Prostate gland (tissue), 2 donors: ENCODE measurements around the gene CDT1. TPM values are rescaled to one million over a fixed set of nuclear protein-coding genes. Genes with fewer than 3 reads are reported as not detected.
"Not testable (repeated sequence)": the region's sequence is repeated elsewhere in the genome, so short reads cannot be mapped to it uniquely, and the experiment has no call there.

ENCODE experiments used
- DNase-seq: peaks from one replicate; pipeline ENCODE4 v3.0.0-alpha.2; 2019; ENCODE audit warnings: low spot score
- H3K27ac ChIP-seq, 2 donors: fragments of 200-600 bp; sonication (generic); 2 replicates each; pipeline ENCODE4 v1.5.1; 2017 to 2019
- H3K27me3 ChIP-seq: fragments of 200-600 bp; sonication (generic); replicated peaks from 2 replicates; pipeline ENCODE4 v1.5.1; 2019; ENCODE audit not compliant: insufficient read depth
- H3K36me3 ChIP-seq, 2 donors: fragments of 200-600 bp; sonication (generic); 1 replicate in 1 of 2; 2 replicates in 1 of 2; pipeline versions ENCODE4 v1.5.1 to v1.8.1; 2017 to 2019
- H3K4me1 ChIP-seq: fragments of 200-600 bp; sonication (generic); replicated peaks from 2 replicates; pipeline ENCODE4 v1.5.1; 2019
- H3K4me3 ChIP-seq, 2 donors: fragments of 200-600 bp; sonication (generic); 2 replicates each; pipeline ENCODE4 v1.5.1; 2017 to 2019
- H3K9me3 ChIP-seq: fragments of 200-600 bp; sonication (generic); 2 replicates; pipeline ENCODE4 v1.5.1; 2017
- POLR2A ChIP-seq: fragments of 450-650 bp; IDR thresholded peaks from one replicate; pipeline ENCODE4 v1.6.1; 2016; ENCODE audit warnings: antibody characterized with exemption, mild to moderate bottlenecking
- POLR2AphosphoS5 ChIP-seq: sonication (generic); formaldehyde crosslinking; IDR thresholded peaks from one replicate; pipeline ENCODE4 v1.6.1; 2017; ENCODE audit warnings: antibody characterized with exemption
- WGBS: methylation state at CpG from one replicate; pipeline ENCODE4 v1.1.5; 2018; 5-methylcytosine and 5-hydroxymethylcytosine counted together
- intact Hi-C: fragments of 100-400 bp; cut with DNase I; formaldehyde crosslinking; loops from one replicate; pipeline ENCODE4 v1.14.2; 2022
- total RNA-seq, 2 donors: library from RNA; depleted of rRNA; stranded (reverse); fragments of >200 nt; gene quantifications; one replicate each; pipeline ENCODE4 v1.1.0, GENCODE V29; 2016
- TF ChIP-seq, protein P1 (sequence below), 4 experiments: fragments of 200-600 bp in 2 of 4; fragments of 450-650 bp in 2 of 4; sonication (generic) in 2 of 4; IDR thresholded peaks; 1 replicate in 3 of 4; 2 replicates in 1 of 4; pipeline ENCODE4 v1.5.1; 2016 to 2019; ENCODE audit warnings: antibody characterized with exemption in 4 of 4, mild to moderate bottlenecking in 2 of 4, moderate library complexity in 2 of 4

Gene CDT1
- total RNA-seq, 2 donors from 2014 or later, result 4.3 to 7.6 TPM

- no peaks in the 10 kb centered on the region for H3K4me1 ChIP-seq
- TF ChIP-seq POLR2AphosphoS5 (no peak), POLR2A (no peak)
- TF ChIP-seq, protein P1, sequence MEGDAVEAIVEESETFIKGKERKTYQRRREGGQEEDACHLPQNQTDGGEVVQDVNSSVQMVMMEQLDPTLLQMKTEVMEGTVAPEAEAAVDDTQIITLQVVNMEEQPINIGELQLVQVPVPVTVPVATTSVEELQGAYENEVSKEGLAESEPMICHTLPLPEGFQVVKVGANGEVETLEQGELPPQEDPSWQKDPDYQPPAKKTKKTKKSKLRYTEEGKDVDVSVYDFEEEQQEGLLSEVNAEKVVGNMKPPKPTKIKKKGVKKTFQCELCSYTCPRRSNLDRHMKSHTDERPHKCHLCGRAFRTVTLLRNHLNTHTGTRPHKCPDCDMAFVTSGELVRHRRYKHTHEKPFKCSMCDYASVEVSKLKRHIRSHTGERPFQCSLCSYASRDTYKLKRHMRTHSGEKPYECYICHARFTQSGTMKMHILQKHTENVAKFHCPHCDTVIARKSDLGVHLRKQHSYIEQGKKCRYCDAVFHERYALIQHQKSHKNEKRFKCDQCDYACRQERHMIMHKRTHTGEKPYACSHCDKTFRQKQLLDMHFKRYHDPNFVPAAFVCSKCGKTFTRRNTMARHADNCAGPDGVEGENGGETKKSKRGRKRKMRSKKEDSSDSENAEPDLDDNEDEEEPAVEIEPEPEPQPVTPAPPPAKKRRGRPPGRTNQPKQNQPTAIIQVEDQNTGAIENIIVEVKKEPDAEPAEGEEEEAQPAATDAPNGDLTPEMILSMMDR (IDR thresholded peaks at IDR 0.05), result no peak
- no peaks in the 10 kb centered on the region for H3K27me3 ChIP-seq
- H3K9me3 ChIP-seq, result no peaks in the 10 kb centered on the region
- H3K36me3 ChIP-seq, result peaks cover 0 to 8% of the 10 kb centered on the region in 2 donors
- H3K27ac ChIP-seq, result no peak overlapping the region
- WGBS, result 90% methylated on average over 20 of the region's 20 CpGs
- no peak for DNase-seq
- H3K4me3 ChIP-seq, result no peak overlapping the region
- intact Hi-C loops, result no loop called here
Measured at GRCh38 chr16:88820385-88821025, 16.9 kb downstream of the CDT1 start.

DNA sequence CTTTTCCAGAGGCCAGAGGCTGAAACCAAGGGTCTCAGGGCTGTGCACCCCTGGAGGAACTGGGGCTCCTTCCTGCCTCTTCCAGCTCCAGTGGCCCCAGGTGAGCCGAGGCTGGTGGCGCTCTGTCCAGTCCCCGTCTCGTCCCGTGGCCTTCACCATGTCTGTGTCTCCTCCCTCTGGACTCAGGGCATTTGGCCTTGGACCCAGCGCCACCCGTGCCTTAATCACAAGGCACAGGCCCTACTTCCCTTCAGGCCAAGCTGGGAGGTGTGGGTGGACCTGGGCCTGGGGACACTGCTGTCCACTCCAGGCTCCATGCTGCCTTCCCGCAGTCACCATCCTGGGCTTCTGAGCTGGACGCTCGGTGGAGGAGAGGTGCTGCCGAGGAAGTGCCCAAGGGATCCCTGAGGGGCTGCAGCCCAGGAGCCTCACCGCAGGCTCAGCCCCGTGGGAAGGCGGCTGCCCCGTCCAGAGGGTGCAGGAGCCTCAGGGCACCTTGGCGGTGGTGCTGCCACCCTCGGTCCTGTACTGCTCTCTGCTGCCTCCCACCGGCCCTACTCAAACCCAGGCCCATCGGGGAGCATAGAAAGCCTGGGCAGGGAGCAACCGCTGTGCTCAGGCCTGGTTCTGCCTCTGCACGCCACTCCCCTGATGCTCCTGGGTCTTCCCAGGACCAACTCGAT is 17.7 kb downstream of the CDT1 start:
- intact Hi-C loops, result no loop called here
- WGBS, result 88% methylated on average over 19 of the region's 22 CpGs

GRCh38 chr16:88822281-88823040 is 18.9 kb downstream of the CDT1 start:
- H3K4me1 ChIP-seq, result no peaks in the 10 kb centered on the region
- H3K9me3 ChIP-seq, result no peaks in the 10 kb centered on the region
- WGBS, result 89% methylated on average over 24 of the region's 24 CpGs
- no peak overlapping the region for H3K27ac ChIP-seq
- DNase-seq, result no peak
- H3K4me3 ChIP-seq, result no peak overlapping the region
- H3K36me3 ChIP-seq, result peaks cover 0 to 8% of the 10 kb centered on the region in 2 donors
- intact Hi-C loops, result no loop called here
- TF ChIP-seq, protein P1 (IDR thresholded peaks at IDR 0.05), result no peak
- no peaks in the 10 kb centered on the region for H3K27me3 ChIP-seq

More for the DNA sequence above, 17.7 kb downstream of the CDT1 start:
- no peak for DNase-seq
- peaks cover 0 to 8% of the 10 kb centered on the region in 2 donors for H3K36me3 ChIP-seq
- TF ChIP-seq POLR2AphosphoS5 (no peak), POLR2A (no peak)
- TF ChIP-seq, protein P1 (IDR thresholded peaks at IDR 0.05), result no peak
- no peak overlapping the region for H3K4me3 ChIP-seq
- no peaks in the 10 kb centered on the region for H3K4me1 ChIP-seq
- no peaks in the 10 kb centered on the region for H3K27me3 ChIP-seq
- no peak overlapping the region for H3K27ac ChIP-seq
- no peaks in the 10 kb centered on the region for H3K9me3 ChIP-seq

DNA sequence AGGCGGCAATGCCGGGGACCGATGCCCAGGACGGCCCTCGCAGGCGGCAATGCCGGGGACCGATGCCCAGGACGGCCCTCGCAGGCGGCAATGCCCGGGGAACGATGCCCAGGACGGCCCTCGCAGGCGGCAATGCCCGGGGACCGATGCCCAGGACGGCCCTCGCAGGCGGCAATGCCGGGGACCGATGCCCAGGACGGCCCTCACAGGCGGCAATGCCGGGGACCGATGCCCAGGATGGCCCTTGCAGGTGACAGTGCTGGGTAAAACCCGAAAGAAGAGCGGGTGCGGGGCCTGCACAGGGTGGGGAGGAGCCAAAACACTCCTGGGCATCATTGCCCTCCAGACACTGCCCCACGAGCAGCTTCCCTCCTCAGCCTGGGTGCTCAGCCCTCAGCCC is 20.1 kb downstream of the CDT1 start:
- H3K36me3 ChIP-seq, H3K4me3 ChIP-seq, DNase-seq, intact Hi-C loops, H3K9me3 ChIP-seq, H3K27me3 ChIP-seq, H3K4me1 ChIP-seq, H3K27ac ChIP-seq: not testable (repeated sequence)
- 96% methylated on average over 13 of the region's 31 CpGs for WGBS

DNA sequence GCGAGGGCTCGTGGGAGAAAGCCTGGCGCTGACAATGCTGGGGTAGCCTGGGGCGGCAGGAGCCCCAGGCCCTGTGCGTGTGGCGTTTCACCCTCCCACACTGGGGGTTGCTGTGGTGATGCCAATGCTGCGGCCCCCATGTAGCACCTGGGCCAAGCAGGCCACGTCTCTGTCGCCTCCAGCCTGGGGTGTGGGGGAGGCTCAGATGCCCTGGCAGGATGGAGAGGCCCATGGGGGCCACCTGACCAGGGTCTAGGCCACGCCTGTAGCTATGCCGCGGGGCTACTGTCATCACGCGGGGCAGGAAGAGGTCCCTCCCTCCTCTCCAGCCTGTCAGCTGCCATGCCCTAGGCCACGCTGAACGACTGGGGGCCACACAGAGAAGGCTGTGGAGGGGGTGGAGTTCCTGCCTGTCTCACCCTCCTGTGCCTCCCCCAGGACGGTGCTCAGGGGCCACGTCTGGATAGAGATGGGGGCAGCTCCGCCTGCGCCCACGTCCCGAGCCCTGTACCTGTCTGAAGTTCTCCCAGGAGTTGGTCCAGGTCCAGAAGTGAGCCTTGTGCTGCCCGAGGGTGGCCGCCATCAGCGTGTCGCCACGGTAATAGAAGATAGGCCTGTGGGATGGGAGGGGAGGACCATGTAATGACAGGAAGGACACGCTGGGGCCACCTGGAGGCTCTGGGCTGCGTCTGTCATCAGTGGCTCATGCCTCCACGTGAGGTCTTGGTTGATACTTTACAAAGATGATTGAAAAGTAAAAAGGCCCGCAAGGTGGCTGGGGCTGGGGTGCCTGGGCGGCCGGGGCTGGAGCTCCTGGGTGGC is 20.9 kb downstream of the CDT1 start:
- peaks cover 0 to 8% of the 10 kb centered on the region in 2 donors for H3K36me3 ChIP-seq
- H3K4me1 ChIP-seq, result no peaks in the 10 kb centered on the region
- 86% methylated on average over 32 of the region's 33 CpGs for WGBS
- H3K9me3 ChIP-seq, result no peaks in the 10 kb centered on the region
- DNase-seq, result no peak
- H3K27me3 ChIP-seq, result no peaks in the 10 kb centered on the region
- no peak overlapping the region for H3K27ac ChIP-seq
- H3K4me3 ChIP-seq, result no peak overlapping the region
- TF ChIP-seq, protein P1 (IDR thresholded peaks at IDR 0.05), result no peak
- TF ChIP-seq POLR2AphosphoS5 (no peak), POLR2A (no peak)
- intact Hi-C loops, result no loop called here
